ENCODE data around the gene CHURC1. TPM values are rescaled to one million over a fixed set of nuclear protein-coding genes. Genes with fewer than 3 reads are reported as not detected.

Gene CHURC1
- total RNA-seq, 1 experiment from 2014 or later = 61.9 TPM

- Histone ChIP-seq H3K9me3 (ENCODE audit: low read depth, low read length, poor library complexity, severe bottlenecking) (no peaks in the 10 kb centered on the region), H3K27me3 (replicated peaks; ENCODE audit: insufficient read depth, low read depth, low read length, poor library complexity) (no peaks in the 10 kb centered on the region), H3K27ac (ENCODE audit: low read depth, low read length, poor library complexity, severe bottlenecking) (no peak overlapping the region), H3K4me3 (ENCODE audit: low read depth, low read length, poor library complexity, severe bottlenecking) (no peak overlapping the region), H3K36me3 (ENCODE audit: insufficient read depth, low read length, poor library complexity, severe bottlenecking) (no peaks in the 10 kb centered on the region), H3K4me1 (ENCODE audit: insufficient read depth, low read length, poor library complexity, severe bottlenecking) (no peaks in the 10 kb centered on the region)
- CTCF ChIA-PET = interaction anchor here (0.7 kb wide), 1 partner anchor 13 kb away, joined by 6 read pairs; no protein-coding TSS in a partner anchor
- no peak for DNase-seq (ENCODE audit: low spot score)
- TF ChIP-seq EZH2 (IDR thresholded peaks at IDR 0.05; ENCODE audit: borderline replicate concordance, low read depth, low read length, poor library complexity, severe bottlenecking) = no peak
- TF ChIP-seq, protein P1, sequence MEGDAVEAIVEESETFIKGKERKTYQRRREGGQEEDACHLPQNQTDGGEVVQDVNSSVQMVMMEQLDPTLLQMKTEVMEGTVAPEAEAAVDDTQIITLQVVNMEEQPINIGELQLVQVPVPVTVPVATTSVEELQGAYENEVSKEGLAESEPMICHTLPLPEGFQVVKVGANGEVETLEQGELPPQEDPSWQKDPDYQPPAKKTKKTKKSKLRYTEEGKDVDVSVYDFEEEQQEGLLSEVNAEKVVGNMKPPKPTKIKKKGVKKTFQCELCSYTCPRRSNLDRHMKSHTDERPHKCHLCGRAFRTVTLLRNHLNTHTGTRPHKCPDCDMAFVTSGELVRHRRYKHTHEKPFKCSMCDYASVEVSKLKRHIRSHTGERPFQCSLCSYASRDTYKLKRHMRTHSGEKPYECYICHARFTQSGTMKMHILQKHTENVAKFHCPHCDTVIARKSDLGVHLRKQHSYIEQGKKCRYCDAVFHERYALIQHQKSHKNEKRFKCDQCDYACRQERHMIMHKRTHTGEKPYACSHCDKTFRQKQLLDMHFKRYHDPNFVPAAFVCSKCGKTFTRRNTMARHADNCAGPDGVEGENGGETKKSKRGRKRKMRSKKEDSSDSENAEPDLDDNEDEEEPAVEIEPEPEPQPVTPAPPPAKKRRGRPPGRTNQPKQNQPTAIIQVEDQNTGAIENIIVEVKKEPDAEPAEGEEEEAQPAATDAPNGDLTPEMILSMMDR (conservative IDR thresholded peaks at IDR 0.05; ENCODE audit: low read depth, low read length) = no peak
- intact Hi-C loops (cut with micrococcal nuclease; ENCODE audit: unreplicated experiment) = no loop called here
- no TSS peak for BruUV-seq (replicated peaks)
- POLR2A ChIA-PET (ENCODE audit: low non-redundant PET) = interaction anchor here (0.6 kb wide), 1 partner anchor 69 kb away, joined by 4 read pairs; no protein-coding TSS in a partner anchor
Measured at GRCh38 chr14:64956697-64957406, 42.6 kb downstream of the CHURC1 start.

- ChIA-PET POLR2A (ENCODE audit: low non-redundant PET) (no interaction called here), CTCF (no interaction called here)
- no peak overlapping the region for H3K4me3 ChIP-seq (ENCODE audit: low read depth, low read length, poor library complexity, severe bottlenecking)
- no peak for DNase-seq (ENCODE audit: low spot score)
- no peaks in the 10 kb centered on the region for H3K36me3 ChIP-seq (ENCODE audit: insufficient read depth, low read length, poor library complexity, severe bottlenecking)
- TF ChIP-seq EZH2 (IDR thresholded peaks at IDR 0.05; ENCODE audit: borderline replicate concordance, low read depth, low read length, poor library complexity, severe bottlenecking) = no peak
- TF ChIP-seq, protein P1 (conservative IDR thresholded peaks at IDR 0.05; ENCODE audit: low read depth, low read length) = no peak
- intact Hi-C loops (cut with micrococcal nuclease; ENCODE audit: unreplicated experiment) = no loop called here
- H3K27me3 ChIP-seq (replicated peaks; ENCODE audit: insufficient read depth, low read depth, low read length, poor library complexity) = no peaks in the 10 kb centered on the region
- no peaks in the 10 kb centered on the region for H3K4me1 ChIP-seq (ENCODE audit: insufficient read depth, low read length, poor library complexity, severe bottlenecking)
- H3K27ac ChIP-seq (ENCODE audit: low read depth, low read length, poor library complexity, severe bottlenecking) = no peak overlapping the region
- BruUV-seq (replicated peaks) = no TSS peak
- H3K9me3 ChIP-seq (ENCODE audit: low read depth, low read length, poor library complexity, severe bottlenecking) = no peaks in the 10 kb centered on the region
Measured at GRCh38 chr14:64958201-64958600, 43.9 kb downstream of the CHURC1 start.

DNA sequence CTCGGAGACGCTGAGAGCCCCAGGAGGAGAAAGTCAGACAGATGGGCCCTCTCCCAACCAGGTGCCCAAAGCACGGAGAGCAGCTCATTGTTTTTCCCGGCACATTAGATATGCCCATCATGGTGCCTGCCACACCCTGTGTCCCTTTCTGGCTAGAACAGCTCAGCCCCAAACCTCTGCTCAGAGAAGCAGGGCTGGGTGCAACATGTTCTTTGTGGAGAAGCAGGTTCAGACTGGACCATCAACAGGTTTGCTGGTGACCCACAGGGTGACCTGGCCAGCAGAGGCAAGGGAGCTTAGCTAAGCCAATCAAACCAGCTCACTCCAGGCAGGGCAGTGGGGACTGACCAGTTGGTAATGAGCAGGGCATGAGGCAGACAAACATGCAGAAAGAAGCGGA is 44.5 kb downstream of the CHURC1 start:
- CTCF ChIA-PET = no interaction called here

More for the DNA sequence above, 44.5 kb downstream of the CHURC1 start:
- Histone ChIP-seq H3K9me3 (ENCODE audit: low read depth, low read length, poor library complexity, severe bottlenecking) (no peaks in the 10 kb centered on the region), H3K36me3 (ENCODE audit: insufficient read depth, low read length, poor library complexity, severe bottlenecking) (no peaks in the 10 kb centered on the region), H3K27me3 (replicated peaks; ENCODE audit: insufficient read depth, low read depth, low read length, poor library complexity) (no peaks in the 10 kb centered on the region), H3K27ac (ENCODE audit: low read depth, low read length, poor library complexity, severe bottlenecking) (no peak overlapping the region), H3K4me1 (ENCODE audit: insufficient read depth, low read length, poor library complexity, severe bottlenecking) (no peaks in the 10 kb centered on the region), H3K4me3 (ENCODE audit: low read depth, low read length, poor library complexity, severe bottlenecking) (no peak overlapping the region)
- no peak for DNase-seq (ENCODE audit: low spot score)
- POLR2A ChIA-PET (ENCODE audit: low non-redundant PET) = no interaction called here
- intact Hi-C loops (cut with micrococcal nuclease; ENCODE audit: unreplicated experiment) = no loop called here
- TF ChIP-seq, protein P1 (conservative IDR thresholded peaks at IDR 0.05; ENCODE audit: low read depth, low read length) = no peak
- no peak for TF ChIP-seq EZH2 (IDR thresholded peaks at IDR 0.05; ENCODE audit: borderline replicate concordance, low read depth, low read length, poor library complexity, severe bottlenecking)
- BruUV-seq (replicated peaks) = no TSS peak

All from A673 (cell line).